GM15510 (cell line): Measurements from ENCODE around the gene EHBP1.

ENCODE experiments used
- POLR2A ChIP-seq: IDR thresholded peaks from 3 replicates; pipeline ENCODE4 v1.6.1; 2011; ENCODE audit warnings: borderline replicate concordance; ENCODE audit not compliant: insufficient read length; ENCODE audit errors: extremely low read depth

Gene EHBP1

DNA sequence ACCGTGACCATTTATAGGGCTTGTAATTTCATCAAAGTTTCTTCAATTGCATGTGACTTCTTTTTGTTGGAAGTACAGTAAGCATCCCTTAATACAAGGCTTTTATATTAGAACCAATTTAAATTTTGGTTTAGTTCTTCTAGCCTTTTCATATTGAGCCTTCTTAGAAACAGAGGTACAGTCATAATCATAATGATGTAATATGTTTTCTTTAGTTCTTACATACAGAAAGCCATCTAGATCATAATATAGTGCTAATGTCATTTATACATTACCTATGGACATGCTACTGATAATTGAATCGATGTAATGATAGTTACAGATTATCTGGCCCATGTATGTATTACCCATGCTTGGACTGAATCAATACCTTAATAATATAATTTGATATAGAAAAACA, 235.2 kb downstream of the EHBP1 start:
- TF ChIP-seq POLR2A, result no peak

DNA sequence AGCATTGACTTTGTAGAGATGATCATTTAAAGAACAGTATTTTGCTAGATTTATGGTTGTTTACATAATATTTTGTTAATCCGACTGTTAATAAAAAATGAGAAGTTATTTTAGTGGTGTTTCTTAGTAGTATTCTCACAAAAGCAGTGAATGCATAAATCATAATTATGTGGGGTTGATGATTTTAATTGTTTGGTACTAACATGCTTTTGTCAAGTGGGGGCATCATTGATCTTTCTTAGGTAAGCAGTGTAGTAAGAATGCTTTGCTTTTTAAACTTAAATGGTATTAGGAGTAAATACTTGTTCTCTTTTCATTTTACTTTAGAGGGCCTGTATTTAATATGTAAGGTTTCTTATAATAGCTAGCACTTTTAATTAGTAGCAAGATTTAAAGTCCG, 235.9 kb downstream of the EHBP1 start:
- no peak for TF ChIP-seq POLR2A

DNA sequence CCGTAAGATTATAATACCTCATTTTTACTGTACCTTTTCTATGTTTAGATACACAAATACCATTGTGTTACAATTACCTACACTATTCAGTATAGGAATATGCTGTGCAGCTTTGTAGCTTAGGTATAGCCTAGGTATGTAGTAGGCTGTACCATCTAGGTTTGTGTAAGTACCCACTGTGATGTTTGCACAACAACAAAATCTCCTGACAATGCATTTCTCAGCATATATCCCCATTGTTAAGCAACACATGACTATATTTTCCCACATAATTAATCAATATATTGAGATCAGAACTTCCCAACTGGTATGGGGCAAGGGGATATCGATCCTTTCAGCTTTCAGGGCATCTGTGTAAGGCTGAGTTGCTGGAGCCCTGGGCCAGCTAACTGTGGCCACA, 238.8 kb downstream of the EHBP1 start:
- no peak for TF ChIP-seq POLR2A

DNA sequence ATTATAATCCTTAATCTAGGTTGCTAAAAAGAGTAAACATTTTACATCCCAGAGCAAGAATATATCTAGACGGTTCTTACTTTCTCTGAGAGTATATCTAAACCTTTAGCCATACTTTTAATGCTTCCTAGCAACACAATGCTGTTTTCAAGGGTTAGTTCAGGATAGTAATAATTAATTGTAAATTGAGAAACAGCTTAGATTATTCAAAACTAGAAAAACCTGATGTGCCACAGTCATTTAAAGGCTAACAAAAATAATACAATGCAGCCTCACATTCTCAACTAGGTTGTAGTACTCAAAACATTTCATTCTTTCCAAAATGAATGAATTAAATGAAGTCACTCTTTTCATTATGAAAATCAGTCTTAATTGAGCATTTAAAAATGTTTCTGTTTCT, 241.9 kb downstream of the EHBP1 start:
- TF ChIP-seq POLR2A, result no peak

DNA sequence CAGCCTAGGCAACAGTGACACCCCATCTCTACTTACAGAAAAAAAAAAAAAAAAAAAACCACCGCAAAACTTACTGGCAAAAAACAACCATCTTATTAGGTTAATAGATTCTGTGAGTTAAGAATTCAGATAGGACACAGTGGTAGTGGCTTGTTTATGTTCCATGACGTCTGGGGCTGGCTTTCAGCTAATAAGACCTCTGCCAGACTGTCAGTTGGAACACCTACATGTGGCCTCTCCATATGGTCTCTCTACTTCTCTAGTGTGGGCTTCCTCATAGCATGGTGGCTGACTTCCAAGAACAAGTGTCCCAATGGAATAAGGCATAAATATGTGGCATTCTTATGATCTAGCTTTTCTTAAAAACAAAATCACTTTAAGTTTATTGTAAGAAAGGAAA, 251.1 kb downstream of the EHBP1 start:
- no peak for TF ChIP-seq POLR2A

DNA sequence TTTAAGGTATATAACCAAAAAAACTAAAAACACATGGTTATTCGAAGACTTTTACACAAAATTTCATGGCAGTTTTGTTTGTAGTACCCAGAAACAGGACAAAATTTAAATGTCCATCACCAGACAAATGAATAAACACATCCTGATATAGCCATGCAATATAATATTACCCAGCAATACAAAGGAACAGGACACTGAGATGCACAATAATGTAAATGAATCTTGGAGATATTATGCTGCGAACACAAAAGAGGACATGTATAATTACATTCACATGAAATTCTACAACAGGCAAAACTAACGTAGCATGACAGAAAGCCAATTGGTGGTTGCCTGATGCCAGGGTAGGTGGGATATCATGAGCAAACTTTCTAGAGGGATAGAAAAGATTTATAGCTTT, 252.7 kb downstream of the EHBP1 start:
- no peak for TF ChIP-seq POLR2A

DNA sequence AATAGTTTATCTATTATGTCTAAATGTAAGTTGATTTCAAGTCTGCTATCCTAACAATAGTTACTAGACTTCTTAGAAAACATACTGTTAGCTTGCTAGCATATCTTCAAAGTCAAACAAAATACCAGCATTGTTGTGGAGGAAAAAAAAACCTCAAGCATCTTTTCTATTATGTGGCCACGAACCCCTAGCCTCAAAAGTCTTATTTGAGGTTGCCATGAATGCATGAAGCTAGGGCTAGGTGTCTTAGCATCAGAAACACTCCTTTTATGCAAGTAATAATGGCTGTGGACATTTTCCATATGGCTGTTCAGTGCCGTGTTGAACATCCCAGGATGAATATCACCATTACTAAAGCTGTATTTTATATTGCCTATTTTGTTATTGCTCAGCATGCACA, 258.5 kb downstream of the EHBP1 start:
- no peak for TF ChIP-seq POLR2A

DNA sequence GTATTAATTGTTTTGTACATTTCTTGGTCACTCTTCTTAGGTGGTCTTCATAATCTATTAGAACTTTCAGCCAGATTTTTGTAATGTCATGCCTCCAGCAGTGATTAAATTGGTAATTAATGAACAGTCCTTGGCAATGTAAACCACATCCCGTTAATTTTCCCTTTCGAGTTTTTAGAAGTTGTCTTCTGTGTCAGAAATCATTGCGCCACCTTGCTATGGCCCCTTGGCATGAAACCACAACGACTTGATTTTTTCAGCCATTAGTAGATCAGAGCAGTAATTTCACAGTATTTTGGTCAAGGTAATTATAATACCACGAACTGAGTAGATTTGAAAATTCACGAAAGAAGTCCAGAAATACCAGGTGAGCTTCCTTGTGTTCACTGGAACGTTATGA, 259.2 kb downstream of the EHBP1 start:
- TF ChIP-seq POLR2A, result no peak

DNA sequence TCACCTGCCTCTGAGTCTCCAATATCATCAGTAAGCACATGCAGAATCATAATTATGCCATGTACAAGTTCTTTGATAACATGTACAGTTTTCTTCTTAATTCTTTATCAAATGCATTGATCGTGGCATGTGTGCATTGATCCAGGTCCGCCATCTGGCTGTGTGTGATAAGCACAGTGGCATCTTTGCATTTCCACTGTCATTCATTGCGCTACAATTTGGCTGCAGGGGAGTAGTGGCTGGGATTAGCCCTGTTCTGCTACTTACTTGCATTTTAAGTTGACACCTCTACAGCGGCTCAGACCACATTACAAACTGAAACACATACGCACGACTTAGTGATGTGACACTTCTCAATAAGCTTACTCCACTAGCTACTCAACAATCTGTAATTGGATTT, 261.5 kb downstream of the EHBP1 start:
- no peak for TF ChIP-seq POLR2A

DNA sequence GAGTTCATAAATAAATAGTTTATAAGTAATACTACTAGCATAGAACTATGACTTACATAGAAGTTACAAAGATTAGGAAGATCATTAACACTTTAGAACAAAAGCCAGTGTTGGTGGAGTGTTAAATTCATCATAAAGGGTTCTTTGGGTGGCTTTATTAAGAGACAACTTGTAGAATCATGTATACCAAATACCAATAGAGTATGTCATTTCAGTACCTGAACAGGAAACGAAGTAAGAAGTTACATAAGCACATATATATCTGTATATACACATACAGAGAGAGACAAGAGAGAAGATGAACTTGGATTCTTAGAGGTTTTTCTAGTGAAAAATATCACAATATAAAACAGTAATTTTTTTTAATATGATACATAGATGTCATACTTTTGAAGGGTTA, 262.7 kb downstream of the EHBP1 start:
- TF ChIP-seq POLR2A, result no peak

DNA sequence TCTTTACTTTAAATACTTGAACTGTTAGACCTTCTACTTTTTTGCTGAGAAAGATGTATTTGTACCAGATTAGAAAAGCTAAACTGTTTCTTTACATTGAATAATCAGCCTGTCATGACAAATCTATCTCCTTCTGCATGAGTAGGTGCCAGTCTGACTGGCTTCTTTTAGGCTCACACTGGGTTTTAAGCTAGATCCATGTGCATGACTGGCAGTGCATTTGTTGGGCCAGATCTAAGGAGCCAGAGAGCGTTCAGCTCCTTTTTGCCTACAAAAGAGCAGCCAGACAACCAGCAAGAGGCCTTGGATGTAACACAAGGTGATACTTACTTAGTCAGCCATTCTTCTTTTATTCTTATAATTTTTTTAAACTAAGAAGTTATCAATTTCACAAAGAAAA, 263.2 kb downstream of the EHBP1 start:
- no peak for TF ChIP-seq POLR2A

DNA sequence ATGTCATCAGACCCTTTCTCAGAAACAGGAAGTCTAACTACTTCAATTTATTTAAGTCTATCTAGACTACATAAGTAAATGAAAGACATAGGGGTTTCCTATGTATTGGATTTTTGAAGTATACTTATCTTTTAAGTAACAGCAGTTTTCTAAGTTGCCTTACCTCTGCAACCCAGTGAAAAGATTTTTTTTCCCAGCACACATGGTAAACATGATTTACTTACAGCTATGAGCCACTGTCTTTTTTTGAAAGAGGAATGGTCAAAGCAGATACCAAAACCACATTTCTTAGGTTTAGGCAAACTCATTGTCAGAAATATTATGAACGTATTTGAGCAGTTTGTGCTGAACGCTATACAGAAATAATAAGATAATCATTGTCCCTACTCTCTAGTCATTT, 266.4 kb downstream of the EHBP1 start:
- TF ChIP-seq POLR2A, result no peak

DNA sequence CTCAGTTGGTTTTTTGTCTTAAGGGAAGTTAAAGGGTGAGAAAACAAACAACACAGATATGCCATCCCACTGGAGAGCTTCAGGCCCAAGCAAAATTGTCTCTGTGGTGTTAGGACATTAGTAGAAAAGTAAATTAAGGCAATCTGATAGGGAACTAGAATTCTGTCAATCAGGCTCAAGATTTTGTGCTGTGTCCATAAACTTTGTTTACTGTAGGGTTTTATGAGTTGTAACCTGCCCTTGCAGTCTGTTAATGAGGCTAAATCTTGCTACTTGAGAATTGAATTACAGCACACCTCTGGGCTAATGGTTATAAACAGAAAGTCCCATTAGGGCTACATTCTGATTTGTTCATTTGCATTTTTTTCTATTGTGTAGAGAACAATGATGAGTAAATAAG, 267.1 kb downstream of the EHBP1 start:
- TF ChIP-seq POLR2A, result no peak

DNA sequence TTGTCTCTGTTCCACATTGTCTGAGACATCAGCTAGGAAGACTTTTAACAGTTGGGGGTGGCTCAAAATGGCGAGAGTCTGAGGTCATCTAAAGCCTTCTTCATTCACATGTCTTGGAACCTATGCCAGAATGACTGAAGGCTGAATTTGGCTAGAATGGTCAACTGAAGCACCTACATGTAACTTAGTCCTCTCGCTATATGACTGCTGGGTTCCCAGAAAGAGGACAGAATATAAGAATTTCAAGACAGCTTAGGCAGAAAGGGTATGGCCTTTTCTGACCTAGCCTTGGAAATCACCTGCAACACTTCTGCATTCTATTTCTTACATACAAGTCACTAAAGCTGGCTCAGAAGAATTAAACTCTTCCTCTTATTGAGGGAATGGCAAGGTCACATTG, 269.5 kb downstream of the EHBP1 start:
- TF ChIP-seq POLR2A, result no peak

DNA sequence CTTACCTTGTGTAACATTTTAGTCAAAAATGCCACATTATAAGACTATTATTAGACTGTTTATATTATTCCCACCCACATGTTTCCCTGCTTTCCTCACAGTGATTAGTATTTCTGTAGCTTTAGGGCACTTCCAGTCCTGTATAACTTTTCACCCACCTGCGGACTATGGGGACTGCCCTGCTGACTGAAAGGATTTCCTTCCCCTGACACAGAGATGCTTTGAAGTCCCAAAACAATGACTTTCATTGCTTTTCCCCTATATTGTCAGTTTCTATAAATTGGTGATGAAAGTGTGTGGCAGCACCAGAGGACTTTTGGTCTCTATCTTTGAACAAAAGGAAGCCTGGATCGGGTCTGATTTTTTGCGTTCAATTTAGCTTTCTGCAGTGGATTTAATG, 286.1 kb downstream of the EHBP1 start:
- TF ChIP-seq POLR2A, result no peak

DNA sequence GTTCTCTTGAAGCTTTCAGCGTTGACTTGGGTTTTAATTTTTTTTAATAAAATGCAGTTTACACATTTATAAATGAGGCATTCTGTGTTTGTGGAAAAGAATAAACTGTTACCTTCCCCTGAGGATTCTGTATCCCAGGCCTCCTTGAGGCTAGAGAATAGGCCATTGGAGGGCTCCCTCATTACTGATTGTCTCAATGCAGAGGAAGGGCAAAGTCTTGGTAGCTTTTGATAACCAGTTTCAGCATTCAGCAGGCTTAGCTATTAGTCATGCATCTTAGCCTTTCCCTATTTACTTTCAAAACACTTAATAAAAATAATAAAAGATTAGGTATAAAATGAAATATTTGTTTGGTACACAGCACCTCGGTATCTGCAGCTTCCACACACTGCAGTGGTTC, 287.0 kb downstream of the EHBP1 start:
- no peak for TF ChIP-seq POLR2A

DNA sequence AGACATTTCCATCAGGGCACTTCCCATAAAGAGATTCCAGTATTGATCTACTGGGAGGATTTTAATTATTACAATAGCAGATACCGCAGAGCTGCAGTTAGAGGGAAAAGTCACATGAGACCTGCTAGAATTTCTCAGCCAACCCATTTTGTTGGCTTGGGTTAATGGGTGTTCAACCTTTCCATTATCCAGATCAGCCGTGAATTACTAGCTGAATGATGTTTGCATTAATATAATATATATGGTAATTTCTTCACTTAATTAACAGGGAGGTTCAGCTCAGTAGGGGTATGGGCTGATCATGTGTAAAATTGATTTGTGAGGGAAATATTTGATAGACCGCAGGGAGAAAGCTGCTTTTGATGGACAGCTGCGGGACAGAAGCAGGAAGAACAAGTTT, 288.7 kb downstream of the EHBP1 start:
- TF ChIP-seq POLR2A, result no peak

DNA sequence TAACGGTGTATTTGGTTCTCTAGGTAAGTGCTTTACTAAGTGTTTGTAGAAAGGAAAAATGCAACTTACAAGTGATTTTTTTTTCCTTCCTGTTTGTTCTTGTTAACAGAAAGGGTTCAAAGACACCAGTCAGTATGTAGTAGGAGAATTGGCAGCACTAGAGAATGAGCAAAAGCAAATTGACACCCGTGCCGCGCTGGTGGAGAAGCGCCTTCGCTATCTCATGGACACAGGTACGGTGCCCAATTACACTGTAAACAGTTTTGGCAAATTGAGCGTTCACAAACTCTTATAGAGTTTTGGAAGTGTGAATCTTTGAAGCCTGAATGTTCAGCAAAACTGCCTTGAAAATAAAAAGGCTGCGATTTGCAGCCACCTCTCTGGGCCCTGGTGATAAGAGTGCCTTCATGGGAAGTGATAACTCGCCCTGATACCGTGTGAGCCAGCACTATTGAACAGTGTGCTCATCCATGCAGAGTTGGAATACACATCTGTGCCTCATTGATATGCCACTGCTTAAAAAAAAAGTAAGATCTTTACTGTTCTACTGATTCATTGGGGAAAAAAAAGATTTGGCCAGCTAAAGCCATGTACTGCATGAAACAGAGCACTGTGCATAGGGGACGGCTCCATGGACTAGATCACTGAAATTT, 291.1 kb downstream of the EHBP1 start:
- no peak for TF ChIP-seq POLR2A

DNA sequence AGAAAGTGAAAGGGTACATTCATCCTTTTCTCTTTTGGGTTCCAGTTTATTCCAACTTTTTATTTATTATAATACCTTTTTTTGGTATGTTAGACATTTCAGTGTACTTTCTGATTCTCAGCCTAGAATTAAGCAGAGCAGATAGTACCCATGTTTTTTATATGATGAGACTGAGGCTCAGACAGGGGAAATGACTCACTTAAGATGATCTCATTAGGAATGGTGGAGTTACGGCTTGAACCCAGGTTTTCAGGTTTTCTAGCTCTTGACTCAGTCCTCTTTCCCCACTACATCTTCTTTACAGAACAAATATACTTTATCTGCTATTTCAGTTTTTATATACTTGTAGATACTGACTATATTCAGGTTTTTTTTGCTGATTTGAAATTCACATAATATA, 293.4 kb downstream of the EHBP1 start:
- TF ChIP-seq POLR2A, result no peak

DNA sequence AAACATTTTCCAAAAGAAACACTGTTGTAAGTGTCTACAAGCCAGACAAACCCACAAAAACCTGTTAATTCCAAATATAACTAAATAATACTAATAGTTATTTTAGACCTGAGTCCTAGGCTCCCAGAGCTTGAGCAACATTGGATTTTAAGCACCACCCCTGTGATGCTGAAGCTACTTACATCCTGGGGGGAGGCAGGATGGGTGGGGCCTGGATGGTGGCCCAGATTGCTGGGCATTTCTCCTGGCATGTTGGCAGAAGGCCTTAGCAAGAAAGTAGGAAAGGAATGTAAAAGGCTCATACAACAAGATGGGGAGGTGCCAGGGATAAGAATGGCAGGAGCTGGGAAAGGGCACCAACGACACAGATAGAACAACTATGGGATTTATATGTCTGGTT, 294.4 kb downstream of the EHBP1 start:
- TF ChIP-seq POLR2A, result no peak
